ENCODE data around the gene CDC5L. TPM values are rescaled to one million over a fixed set of nuclear protein-coding genes. Genes with fewer than 3 reads are reported as not detected.

The CDC5L gene
- total RNA-seq, 1 experiment from 2014 or later, result 23.8 TPM

GRCh38 chr6:44494011-44494501, 106.5 kb downstream of the CDC5L start:
- H3K9me3 ChIP-seq, result no peaks in the 10 kb centered on the region
- H3K36me3 Mint-ChIP-seq (ENCODE audit: insufficient read depth, unreplicated experiment), result peaks cover 5% of the 10 kb centered on the region
- no peaks in the 10 kb centered on the region for H3K4me1 Mint-ChIP-seq (ENCODE audit: low read depth, unreplicated experiment)
- H3K36me3 ChIP-seq (ENCODE audit: control insufficient read depth, insufficient read depth, low read length), result no peaks in the 10 kb centered on the region
- H3K27me3 Mint-ChIP-seq (ENCODE audit: insufficient read depth, unreplicated experiment), result peaks cover 3% of the 10 kb centered on the region
- DNase-seq, result peak in 1 of 2 experiments; percentile 17
- H3K9me3 Mint-ChIP-seq (ENCODE audit: unreplicated experiment), result no peaks in the 10 kb centered on the region
- H3K4me3 Mint-ChIP-seq (ENCODE audit: unreplicated experiment), result no peak overlapping the region
- H3K4me1 ChIP-seq, result no peaks in the 10 kb centered on the region
- H3K27me3 ChIP-seq (replicated peaks; ENCODE audit: control insufficient read depth, insufficient read depth, low read length), result no peaks in the 10 kb centered on the region; the same call in 1 of the 2 replicates
- POLR2A ChIA-PET, result no interaction called here
- CTCF ChIA-PET, result interaction anchor here (0.6 to 1.2 kb wide), 3 partner anchors 9 to 24 kb away, joined by 3 to 8 read pairs (median 4); no protein-coding TSS in a partner anchor
- no peak overlapping the region for H3K4me3 ChIP-seq (ENCODE audit: low read depth, low read length)
- peak; percentile 15 to 53 for TF ChIP-seq CTCF (IDR thresholded peaks at IDR 0.05; ENCODE audit: insufficient read depth in 1 of 2, low read depth in 1 of 2, low read length in 1 of 2, severe bottlenecking in 1 of 2, unreplicated experiment in 1 of 2)
- BruUV-seq (replicated peaks), result no TSS peak
- intact Hi-C loops (cut with micrococcal nuclease; ENCODE audit: unreplicated experiment), result loop anchor here (1.0 kb wide), 1 partner anchor 19 kb away; no protein-coding TSS in a partner anchor
- no peak overlapping the region for H3K27ac Mint-ChIP-seq (ENCODE audit: unreplicated experiment)

GRCh38 chr6:44495036-44495901, 107.8 kb downstream of the CDC5L start:
- H3K4me3 Mint-ChIP-seq (ENCODE audit: unreplicated experiment), result no peak overlapping the region
- Histone ChIP-seq H3K9me3 (no peaks in the 10 kb centered on the region), H3K27me3 (replicated peaks; ENCODE audit: control insufficient read depth, insufficient read depth, low read length) (no peaks in the 10 kb centered on the region), H3K4me1 (no peaks in the 10 kb centered on the region), H3K4me3 (ENCODE audit: low read depth, low read length) (no peak overlapping the region), H3K36me3 (ENCODE audit: control insufficient read depth, insufficient read depth, low read length) (no peaks in the 10 kb centered on the region)
- no peaks in the 10 kb centered on the region for H3K9me3 Mint-ChIP-seq (ENCODE audit: unreplicated experiment)
- H3K36me3 Mint-ChIP-seq (ENCODE audit: insufficient read depth, unreplicated experiment), result peaks cover 5% of the 10 kb centered on the region
- TF ChIP-seq CTCF (IDR thresholded peaks at IDR 0.05; ENCODE audit: insufficient read depth in 1 of 2, low read depth in 1 of 2, low read length in 1 of 2, severe bottlenecking in 1 of 2, unreplicated experiment in 1 of 2), result no peak
- CTCF ChIA-PET, result interaction anchor here (1.2 kb wide), 1 partner anchor 26 kb away, joined by 3 read pairs; no protein-coding TSS in a partner anchor
- H3K4me1 Mint-ChIP-seq (ENCODE audit: low read depth, unreplicated experiment), result no peaks in the 10 kb centered on the region
- no TSS peak for BruUV-seq (replicated peaks)
- intact Hi-C loops (cut with micrococcal nuclease; ENCODE audit: unreplicated experiment), result no loop called here
- POLR2A ChIA-PET, result no interaction called here
- no peak overlapping the region for H3K27ac Mint-ChIP-seq (ENCODE audit: unreplicated experiment)
- peaks cover 6% of the 10 kb centered on the region for H3K27me3 Mint-ChIP-seq (ENCODE audit: insufficient read depth, unreplicated experiment)
- DNase-seq, result no peak

GRCh38 chr6:44496665-44497369, 109.3 kb downstream of the CDC5L start:
- intact Hi-C loops (cut with micrococcal nuclease; ENCODE audit: unreplicated experiment), result no loop called here
- no peaks in the 10 kb centered on the region for H3K4me1 Mint-ChIP-seq (ENCODE audit: low read depth, unreplicated experiment)
- ChIA-PET CTCF (interaction anchor here (1.9 kb wide), 1 partner anchor 21 kb away, joined by 6 read pairs; no protein-coding TSS in a partner anchor), POLR2A (no interaction called here)
- no peak overlapping the region for H3K27ac Mint-ChIP-seq (ENCODE audit: unreplicated experiment)
- Histone ChIP-seq H3K9me3 (no peaks in the 10 kb centered on the region), H3K4me3 (ENCODE audit: low read depth, low read length) (no peak overlapping the region), H3K27me3 (replicated peaks; ENCODE audit: control insufficient read depth, insufficient read depth, low read length) (no peaks in the 10 kb centered on the region), H3K36me3 (ENCODE audit: control insufficient read depth, insufficient read depth, low read length) (no peaks in the 10 kb centered on the region), H3K4me1 (no peaks in the 10 kb centered on the region)
- no TSS peak for BruUV-seq (replicated peaks)
- peaks cover 5% of the 10 kb centered on the region for H3K36me3 Mint-ChIP-seq (ENCODE audit: insufficient read depth, unreplicated experiment)
- H3K27me3 Mint-ChIP-seq (ENCODE audit: insufficient read depth, unreplicated experiment), result peaks cover 10% of the 10 kb centered on the region
- no peak for DNase-seq
- TF ChIP-seq CTCF (IDR thresholded peaks at IDR 0.05; ENCODE audit: insufficient read depth in 1 of 2, low read depth in 1 of 2, low read length in 1 of 2, severe bottlenecking in 1 of 2, unreplicated experiment in 1 of 2), result no peak
- H3K9me3 Mint-ChIP-seq (ENCODE audit: unreplicated experiment), result no peaks in the 10 kb centered on the region
- no peak overlapping the region for H3K4me3 Mint-ChIP-seq (ENCODE audit: unreplicated experiment)
